Tibial nerve (tissue), 4 donors: Measurements from ENCODE around the gene LSM7.

Experiments used
- EP300 ChIP-seq, 2 donors: sonication (generic); formaldehyde crosslinking; IDR thresholded peaks; one replicate each; pipeline ENCODE4 v1.6.1; 2017; ENCODE audit warnings: antibody characterized with exemption in 2 of 2, mild to moderate bottlenecking in 1 of 2
- TF ChIP-seq, protein P1 (sequence below), 5 experiments: fragments of 200-600 bp in 3 of 5; fragments of 450-650 bp in 2 of 5; sonication (generic) in 3 of 5; IDR thresholded peaks; one replicate each; pipeline ENCODE4 v1.5.1; 2016 to 2019; ENCODE audit warnings: antibody characterized with exemption in 5 of 5, mild to moderate bottlenecking in 3 of 5, moderate library complexity in 2 of 5

DNA sequence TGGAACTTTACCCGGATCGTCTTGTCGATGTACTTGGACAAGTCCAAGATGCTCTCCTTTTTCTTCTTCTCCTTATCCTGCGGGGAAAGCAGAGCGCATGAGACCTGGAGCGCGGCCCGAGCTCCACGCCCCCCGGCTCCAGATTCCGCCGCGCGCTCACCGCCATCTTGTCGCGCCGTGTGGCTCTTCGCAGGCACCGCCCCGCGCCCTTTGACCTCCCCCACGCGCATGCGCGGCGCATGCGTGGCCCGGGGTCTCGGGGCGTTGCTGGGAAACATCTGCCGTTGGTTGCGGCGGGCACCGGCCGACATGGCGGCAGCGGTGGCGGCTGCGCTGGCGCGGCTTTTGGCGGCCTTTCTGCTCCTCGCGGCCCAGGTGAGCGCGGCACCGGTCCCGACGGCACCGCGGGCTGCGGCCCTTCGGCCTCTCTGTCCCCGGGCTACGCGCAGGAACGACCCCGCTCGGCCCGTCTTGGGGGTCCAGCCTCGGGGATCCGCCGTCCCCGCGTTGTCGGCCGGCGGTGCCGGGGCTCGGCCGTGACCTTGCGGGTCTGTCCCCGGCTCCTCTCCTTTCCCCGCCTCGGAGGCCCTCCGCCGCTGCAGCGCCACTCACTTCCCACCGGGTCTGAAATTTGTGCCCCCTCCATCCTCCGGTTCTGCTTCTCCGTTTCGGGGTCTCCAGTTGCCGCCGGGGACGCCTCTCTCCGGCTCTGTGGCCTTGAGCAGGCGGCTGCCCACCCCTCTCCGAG, at the start of gene LSM7, which contains the start of gene SPPL2B:
- TF ChIP-seq, protein P1, sequence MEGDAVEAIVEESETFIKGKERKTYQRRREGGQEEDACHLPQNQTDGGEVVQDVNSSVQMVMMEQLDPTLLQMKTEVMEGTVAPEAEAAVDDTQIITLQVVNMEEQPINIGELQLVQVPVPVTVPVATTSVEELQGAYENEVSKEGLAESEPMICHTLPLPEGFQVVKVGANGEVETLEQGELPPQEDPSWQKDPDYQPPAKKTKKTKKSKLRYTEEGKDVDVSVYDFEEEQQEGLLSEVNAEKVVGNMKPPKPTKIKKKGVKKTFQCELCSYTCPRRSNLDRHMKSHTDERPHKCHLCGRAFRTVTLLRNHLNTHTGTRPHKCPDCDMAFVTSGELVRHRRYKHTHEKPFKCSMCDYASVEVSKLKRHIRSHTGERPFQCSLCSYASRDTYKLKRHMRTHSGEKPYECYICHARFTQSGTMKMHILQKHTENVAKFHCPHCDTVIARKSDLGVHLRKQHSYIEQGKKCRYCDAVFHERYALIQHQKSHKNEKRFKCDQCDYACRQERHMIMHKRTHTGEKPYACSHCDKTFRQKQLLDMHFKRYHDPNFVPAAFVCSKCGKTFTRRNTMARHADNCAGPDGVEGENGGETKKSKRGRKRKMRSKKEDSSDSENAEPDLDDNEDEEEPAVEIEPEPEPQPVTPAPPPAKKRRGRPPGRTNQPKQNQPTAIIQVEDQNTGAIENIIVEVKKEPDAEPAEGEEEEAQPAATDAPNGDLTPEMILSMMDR (IDR thresholded peaks at IDR 0.05) = peak in 2 of 5 experiments; percentile 25 to 39
- peak; percentile 81 to 91 for TF ChIP-seq EP300 (IDR thresholded peaks at IDR 0.05)
